ENCODE data around the gene EPHB3. TPM values are rescaled to one million over a fixed set of nuclear protein-coding genes. Genes with fewer than 3 reads are reported as not detected.
A peak's percentile ranks its signal among the peaks of the same experiment; 100 is the strongest.

EPHB3 gene
- total RNA-seq (1 to 10 TPM in 7 of 10 donors, under 1 TPM in 3; 0.38 to 4.0 (median 2.3) TPM), polyA plus RNA-seq (under 1 TPM; 0.51 to 0.96 TPM)
- long read RNA-seq, donor 1, full-length matches to known transcripts: 3 of 8 reads
- long read RNA-seq, donor 1, partial matches to known transcripts: 4 of 8 reads
- long read RNA-seq, donor 1, other reads (novel, unspliced or antisense): 1 of 8 reads
- long read RNA-seq, donor 2, full-length matches to known transcripts: 1 of 9 reads
- long read RNA-seq, donor 2, partial matches to known transcripts: 5 of 9 reads
- long read RNA-seq, donor 2, other reads (novel, unspliced or antisense): 3 of 9 reads
- long read RNA-seq, donor 3, full-length matches to known transcripts: 1 of 2 reads
- long read RNA-seq, donor 3, partial matches to known transcripts: 1 of 2 reads
- long read RNA-seq, donor 3, other reads (novel, unspliced or antisense): 0 of 2 reads

- intact Hi-C loops (cut with DNase I): loop anchor here in 5 of 10 donors (1.0 kb wide), 3 partner anchors 166 to 216 kb away; no protein-coding TSS in a partner anchor
Observed at GRCh38 chr3:184561061-184561912, at the start of gene EPHB3. TSS of gene EPHB3 (plus strand) at chr3:184561785. CDS start at chr3:184562236, 451 bp downstream.

GRCh38 chr3:184512621-184513020 lies 49.0 kb upstream of the EPHB3 start:
- ATAC-seq (no peak), DNase-seq (no peak)
- H3K4me1 ChIP-seq: peaks cover 0 to 23% (median 10%) of the 10 kb centered on the region in 9 donors
- TF ChIP-seq CTCF (IDR thresholded peaks at IDR 0.05): no peak
- H3K36me3 ChIP-seq: no peaks in the 10 kb centered on the region
- H3K27ac ChIP-seq: no peak overlapping the region
- H3K27me3 ChIP-seq: peaks cover 0 to 67% (median 58%) of the 10 kb centered on the region in 7 donors
- H3K9me3 ChIP-seq: peaks cover 0 to 7% (median 0%) of the 10 kb centered on the region in 11 donors
- H3K4me3 ChIP-seq: peak overlapping the region in 1 of 10 donors; percentile 52
- intact Hi-C loops (cut with DNase I): loop anchor here in 9 of 10 donors (1.0 to 10.0 kb wide), 9 partner anchors 40 to 148 kb away; partner anchors contain the start of genes CLCN2 (in 1 of the 9), POLR2H (in 1 of the 9) and THPO (in 1 of the 9)
- whole genome bisulfite sequencing, 2 donors: 88 to 91% methylated on average over 7 of the region's 7 CpGs

More at GRCh38 chr3:184561061-184561912, at the start of gene EPHB3:
- no peaks in the 10 kb centered on the region for H3K9me3 ChIP-seq
- TF ChIP-seq CTCF (IDR thresholded peaks at IDR 0.05): peak; percentile 86 to 100 (median 99)
- peaks cover 6 to 51% (median 27%) of the 10 kb centered on the region in 9 donors for H3K4me1 ChIP-seq
- peaks cover 0 to 54% (median 28%) of the 10 kb centered on the region in 7 donors for H3K27me3 ChIP-seq
- peak within 1 kb of the TSS in 7 of 10 donors; percentile 45 to 77 (median 63) for H3K27ac ChIP-seq
- DNase-seq: peak; percentile 98
- no peaks in the 10 kb centered on the region for H3K36me3 ChIP-seq
- ATAC-seq: peak; percentile 96 to 98 (median 97)
- 1% methylated on average over 62 of the region's 62 CpGs for WGBS, 2 donors
- H3K4me3 ChIP-seq: peak within 1 kb of the TSS; percentile 47 to 77 (median 68)

- Histone ChIP-seq H3K27me3 (peaks cover 0 to 68% (median 51%) of the 10 kb centered on the region in 7 donors), H3K36me3 (no peaks in the 10 kb centered on the region), H3K9me3 (peaks cover 0 to 7% (median 0%) of the 10 kb centered on the region in 11 donors), H3K4me3 (peak overlapping the region in 9 of 10 donors; percentile 22 to 57 (median 52)), H3K4me1 (peaks cover 0 to 23% (median 10%) of the 10 kb centered on the region in 9 donors), H3K27ac (peak overlapping the region in 6 of 10 donors; percentile 29 to 69 (median 54))
- ATAC-seq (peak; percentile 96 to 100 (median 98)), DNase-seq (peak; percentile 85 to 88)
- 3 to 6% methylated on average over 67 to 69 of the region's 69 CpGs for WGBS, 2 donors
- intact Hi-C loops (cut with DNase I): loop anchor here in 9 of 10 donors (1.0 to 10.0 kb wide), 9 partner anchors 41 to 149 kb away; partner anchors contain the start of genes CLCN2 (in 1 of the 9), POLR2H (in 1 of the 9) and THPO (in 1 of the 9)
- TF ChIP-seq CTCF (IDR thresholded peaks at IDR 0.05): peak; percentile 78 to 94 (median 87)
Observed at GRCh38 chr3:184513276-184514170, 48.1 kb upstream of the EPHB3 start.

Measured in heart right ventricle (tissue), 16 donors.